Tibial nerve (tissue), 4 donors: Measurements from ENCODE around the gene MAVS. TPM values are rescaled to one million over a fixed set of nuclear protein-coding genes. Genes with fewer than 3 reads are reported as not detected.
"Not testable (repeated sequence)": the region's sequence is repeated elsewhere in the genome, so short reads cannot be mapped to it uniquely, and the experiment has no call there.

Experiments
- DNase-seq, 2 donors: peaks; one replicate each; pipeline ENCODE4 v3.0.0-alpha.2; 2019; ENCODE audit warnings: low spot score in 2 of 2
- H3K27ac ChIP-seq, 4 donors: fragments of 200-600 bp; sonication (generic) in 3 of 4; one replicate each; pipeline ENCODE4 v1.5.1; 2017 to 2019; ENCODE audit warnings: mild to moderate bottlenecking in 1 of 4
- H3K27me3 ChIP-seq, 2 donors: fragments of 200-600 bp; sonication (generic) in 1 of 2; one replicate each; pipeline versions ENCODE4 v1.5.1 to v1.6.0; 2017 to 2019
- H3K36me3 ChIP-seq, 3 donors: fragments of 200-600 bp; sonication (generic); one replicate each; pipeline ENCODE4 v1.5.1; 2018 to 2019
- H3K4me1 ChIP-seq, 4 donors: fragments of 200-600 bp; sonication (generic) in 3 of 4; one replicate each; pipeline ENCODE4 v1.5.1; 2017 to 2019
- H3K4me3 ChIP-seq, 4 donors: fragments of 200-600 bp; sonication (generic) in 3 of 4; one replicate each; pipeline ENCODE4 v1.5.1; 2017 to 2019; ENCODE audit warnings: mild to moderate bottlenecking in 1 of 4, moderate library complexity in 1 of 4
- H3K9me3 ChIP-seq, 4 donors: fragments of 200-600 bp; sonication (generic) in 3 of 4; one replicate each; pipeline ENCODE4 v1.5.1; 2017 to 2019
- CTCF ChIP-seq, 5 experiments: fragments of 200-600 bp in 3 of 5; fragments of 450-650 bp in 2 of 5; sonication (generic) in 3 of 5; IDR thresholded peaks; one replicate each; pipeline ENCODE4 v1.5.1; 2016 to 2019; ENCODE audit warnings: antibody characterized with exemption in 5 of 5, mild to moderate bottlenecking in 3 of 5, moderate library complexity in 2 of 5
- EP300 ChIP-seq, 2 donors: sonication (generic); formaldehyde crosslinking; IDR thresholded peaks; one replicate each; pipeline ENCODE4 v1.6.1; 2017; ENCODE audit warnings: antibody characterized with exemption in 2 of 2, mild to moderate bottlenecking in 1 of 2
- POLR2A ChIP-seq, 2 donors: fragments of 450-650 bp; IDR thresholded peaks; one replicate each; pipeline ENCODE4 v1.6.1; 2017; ENCODE audit warnings: antibody characterized with exemption in 2 of 2, mild to moderate bottlenecking in 2 of 2, moderate library complexity in 2 of 2
- WGBS, 2 donors: methylation state at CpG; one replicate each; pipeline ENCODE4 v1.1.5; 2018; 5-methylcytosine and 5-hydroxymethylcytosine counted together
- total RNA-seq, 4 donors: library from RNA; depleted of rRNA; stranded (reverse); fragments of >200 nt; gene quantifications; one replicate each; pipeline ENCODE4 v1.1.0, GENCODE V29; 2016

Gene MAVS
- total RNA-seq, 4 donors from 2014 or later, result 34.5 to 49.8 (median 39.3) TPM

GRCh38 chr20:3896853-3897583 is 50.4 kb downstream of the MAVS start:
- H3K4me1 ChIP-seq, result peaks cover 0 to 99% (median 76%) of the 10 kb centered on the region in 4 donors
- TF ChIP-seq CTCF (IDR thresholded peaks at IDR 0.05) (no peak), EP300 (IDR thresholded peaks at IDR 0.05) (no peak), POLR2A (IDR thresholded peaks at IDR 0.05) (no peak)
- H3K36me3 ChIP-seq, result no peaks in the 10 kb centered on the region
- peak overlapping the region in 2 of 4 donors; percentile 40 to 60 for H3K27ac ChIP-seq
- H3K9me3 ChIP-seq, result no peaks in the 10 kb centered on the region
- H3K27me3 ChIP-seq, result no peaks in the 10 kb centered on the region
- no peak for DNase-seq
- 54 to 61% methylated on average over 10 of the region's 10 CpGs for WGBS, 2 donors
- H3K4me3 ChIP-seq, result no peak overlapping the region

- WGBS, 2 donors, result 47 to 55% methylated on average over 9 of the region's 9 CpGs
- H3K27me3 ChIP-seq, H3K9me3 ChIP-seq, DNase-seq, H3K4me3 ChIP-seq, H3K36me3 ChIP-seq: not testable (repeated sequence)
- H3K27ac ChIP-seq, result peak overlapping the region in 2 of 4 donors; percentile 29 to 66
- peaks cover 0 to 97% (median 75%) of the 10 kb centered on the region in 4 donors for H3K4me1 ChIP-seq
These were observed 51.5 kb downstream of the MAVS start for GRCh38 chr20:3898181-3898580.

- DNase-seq, result no peak
- Histone ChIP-seq H3K27me3 (no peaks in the 10 kb centered on the region), H3K4me3 (no peak overlapping the region), H3K36me3 (no peaks in the 10 kb centered on the region), H3K27ac (peak overlapping the region in 2 of 4 donors; percentile 31 to 66), H3K4me1 (peaks cover 0 to 97% (median 74%) of the 10 kb centered on the region in 4 donors), H3K9me3 (no peaks in the 10 kb centered on the region)
- TF ChIP-seq POLR2A (IDR thresholded peaks at IDR 0.05), result no peak
- TF ChIP-seq CTCF (IDR thresholded peaks at IDR 0.05), result no peak
- TF ChIP-seq EP300 (IDR thresholded peaks at IDR 0.05), result no peak
- 29 to 36% methylated on average over 4 of the region's 4 CpGs for WGBS, 2 donors
These were observed 52.0 kb downstream of the MAVS start for GRCh38 chr20:3898639-3899038.

- H3K36me3 ChIP-seq, result no peaks in the 10 kb centered on the region
- no peaks in the 10 kb centered on the region for H3K27me3 ChIP-seq
- no peak overlapping the region for H3K4me3 ChIP-seq
- no peak for TF ChIP-seq CTCF (IDR thresholded peaks at IDR 0.05)
- TF ChIP-seq POLR2A (IDR thresholded peaks at IDR 0.05), result no peak
- no peak for TF ChIP-seq EP300 (IDR thresholded peaks at IDR 0.05)
- 67 to 72% methylated on average over 3 of the region's 3 CpGs for WGBS, 2 donors
- H3K27ac ChIP-seq, result peak overlapping the region in 2 of 4 donors; percentile 9 to 84
- DNase-seq, result no peak
- H3K4me1 ChIP-seq, result peaks cover 0 to 97% (median 74%) of the 10 kb centered on the region in 4 donors
- no peaks in the 10 kb centered on the region for H3K9me3 ChIP-seq
These were observed 53.6 kb downstream of the MAVS start for GRCh38 chr20:3900187-3900604.

- H3K4me3 ChIP-seq, result peak overlapping the region in 1 of 4 donors; percentile 17
- no peaks in the 10 kb centered on the region for H3K9me3 ChIP-seq
- 59 to 61% methylated on average over 3 of the region's 3 CpGs for whole genome bisulfite sequencing, 2 donors
- no peaks in the 10 kb centered on the region for H3K36me3 ChIP-seq
- TF ChIP-seq POLR2A (IDR thresholded peaks at IDR 0.05) (no peak), EP300 (IDR thresholded peaks at IDR 0.05) (no peak), CTCF (IDR thresholded peaks at IDR 0.05) (no peak)
- peak overlapping the region in 2 of 4 donors; percentile 64 to 84 for H3K27ac ChIP-seq
- DNase-seq, result no peak
- peaks cover 0 to 95% (median 68%) of the 10 kb centered on the region in 4 donors for H3K4me1 ChIP-seq
- H3K27me3 ChIP-seq, result no peaks in the 10 kb centered on the region
These were observed 54.5 kb downstream of the MAVS start for GRCh38 chr20:3901028-3901705.
